Measurements from ENCODE around the gene SLC23A1.

GRCh38 chr5:139387611-139388197 is 4.6 kb upstream of the SLC23A1 start:
- TF ChIP-seq CTCF (IDR thresholded peaks at IDR 0.05) = no peak
- TF ChIP-seq POLR2A (IDR thresholded peaks at IDR 0.05) = no peak
